Stimulated activated CD4-positive, alpha-beta T cell treated with anti-CD3 and anti-CD28 coated beads, Interleukin-15, amount 100 ng/mL, for 1 hour (primary cell): ENCODE results near the gene ZNF74.
A peak's percentile ranks its signal among the peaks of the same experiment; 100 is the strongest.

ENCODE experiments used
- DNase-seq, 2 donors: peaks; one replicate each; pipeline ENCODE4 v3.0.0-alpha.2; 2020; ENCODE audit warnings: low read depth in 1 of 2, low spot score in 1 of 2

Gene ZNF74

DNA sequence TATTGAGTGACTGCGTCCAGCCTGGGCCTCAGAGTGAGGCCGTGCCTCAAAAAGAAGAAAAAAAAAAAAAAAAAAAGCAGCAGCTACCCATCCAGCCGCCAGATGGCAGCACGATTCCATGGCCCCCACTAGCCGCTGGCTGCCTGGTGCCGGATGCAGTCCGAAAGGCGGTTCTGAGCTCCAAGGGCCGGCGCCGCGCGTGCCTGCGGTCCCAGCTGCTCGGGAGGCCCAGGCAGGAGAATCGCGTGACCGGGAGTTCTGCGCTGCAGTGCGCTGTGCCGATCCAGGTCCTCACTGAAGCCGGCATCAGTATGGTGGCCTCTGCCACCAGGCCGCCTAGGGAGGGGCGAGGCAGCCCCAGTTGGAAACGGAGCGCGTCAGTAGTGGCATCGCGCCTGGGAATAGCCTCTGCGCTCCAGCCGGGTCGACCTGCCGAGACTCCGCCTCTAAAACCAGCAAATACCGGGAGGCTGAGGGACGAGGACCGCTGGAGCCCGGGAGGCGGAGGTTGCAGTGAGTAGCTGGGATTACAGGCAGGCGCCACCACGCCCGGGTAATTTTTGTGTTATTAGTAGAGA is 24.3 kb downstream of the ZNF74 start:
- peak; percentile 47 to 56 for DNase-seq

DNA sequence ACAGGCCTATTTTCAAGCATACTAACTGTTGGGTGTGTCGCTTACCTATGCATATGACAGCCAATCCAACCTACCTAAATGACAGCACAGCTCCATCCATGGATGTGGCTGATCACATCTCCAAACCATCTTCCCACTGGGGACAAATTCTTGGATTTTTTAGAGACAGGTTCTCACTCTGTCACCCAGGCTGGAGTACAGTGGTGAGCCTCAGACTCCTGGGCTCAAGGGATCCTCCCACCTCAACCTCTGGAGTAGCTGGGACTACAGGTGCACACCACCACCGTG is 25.7 kb downstream of the ZNF74 start:
- no peak for DNase-seq

DNA sequence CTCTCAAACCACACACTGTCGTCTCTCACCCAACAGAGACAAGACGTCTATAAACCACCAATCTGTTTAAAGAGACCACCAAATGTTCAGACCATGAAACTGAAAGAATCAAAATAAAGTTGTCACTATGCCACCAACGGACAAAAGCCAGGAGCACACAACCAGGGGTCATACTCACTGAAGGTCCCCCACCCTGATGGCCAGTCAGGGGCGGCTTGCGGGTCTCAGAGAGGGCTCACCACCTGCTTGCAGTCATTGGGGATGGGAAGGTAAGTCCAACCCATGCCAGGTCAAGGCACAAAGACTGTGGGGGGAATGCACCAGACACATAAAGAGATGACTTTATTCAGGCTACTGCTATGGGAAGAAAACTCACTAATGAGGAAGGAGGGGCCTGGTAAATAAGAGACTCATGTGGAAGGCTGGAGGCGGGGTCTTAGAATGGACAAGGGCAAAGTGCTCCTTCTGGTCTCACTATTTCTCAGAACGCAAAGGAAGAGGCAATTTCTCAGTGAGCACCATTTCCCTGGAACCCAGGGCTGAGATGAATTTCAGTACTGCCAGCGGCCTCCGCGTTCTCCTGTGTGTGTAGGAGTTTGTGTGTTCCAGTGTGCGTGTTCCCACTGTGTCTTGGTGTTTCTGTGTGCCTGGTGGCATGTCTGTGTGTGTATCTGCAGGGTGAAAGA is 26.3 kb downstream of the ZNF74 start:
- DNase-seq: no peak

DNA sequence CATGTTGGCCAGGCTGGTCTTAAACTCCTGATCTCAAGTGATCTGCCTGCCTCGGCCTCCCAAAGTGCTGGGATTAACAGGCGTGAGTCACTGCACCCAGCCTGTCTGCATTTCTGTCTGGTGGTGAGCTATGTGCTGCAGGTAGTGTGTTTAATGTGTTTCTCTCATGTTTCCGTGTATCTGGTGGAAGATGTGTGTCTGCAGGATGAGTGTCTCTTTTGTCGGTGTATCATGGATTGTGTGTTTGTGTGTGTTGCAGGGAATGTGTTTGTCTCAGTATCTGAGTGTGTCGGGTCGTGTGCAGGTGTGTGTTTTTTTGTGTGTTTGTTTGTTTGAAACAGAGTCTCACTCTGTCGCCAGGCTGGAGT is 27.5 kb downstream of the ZNF74 start:
- DNase-seq: no peak

DNA sequence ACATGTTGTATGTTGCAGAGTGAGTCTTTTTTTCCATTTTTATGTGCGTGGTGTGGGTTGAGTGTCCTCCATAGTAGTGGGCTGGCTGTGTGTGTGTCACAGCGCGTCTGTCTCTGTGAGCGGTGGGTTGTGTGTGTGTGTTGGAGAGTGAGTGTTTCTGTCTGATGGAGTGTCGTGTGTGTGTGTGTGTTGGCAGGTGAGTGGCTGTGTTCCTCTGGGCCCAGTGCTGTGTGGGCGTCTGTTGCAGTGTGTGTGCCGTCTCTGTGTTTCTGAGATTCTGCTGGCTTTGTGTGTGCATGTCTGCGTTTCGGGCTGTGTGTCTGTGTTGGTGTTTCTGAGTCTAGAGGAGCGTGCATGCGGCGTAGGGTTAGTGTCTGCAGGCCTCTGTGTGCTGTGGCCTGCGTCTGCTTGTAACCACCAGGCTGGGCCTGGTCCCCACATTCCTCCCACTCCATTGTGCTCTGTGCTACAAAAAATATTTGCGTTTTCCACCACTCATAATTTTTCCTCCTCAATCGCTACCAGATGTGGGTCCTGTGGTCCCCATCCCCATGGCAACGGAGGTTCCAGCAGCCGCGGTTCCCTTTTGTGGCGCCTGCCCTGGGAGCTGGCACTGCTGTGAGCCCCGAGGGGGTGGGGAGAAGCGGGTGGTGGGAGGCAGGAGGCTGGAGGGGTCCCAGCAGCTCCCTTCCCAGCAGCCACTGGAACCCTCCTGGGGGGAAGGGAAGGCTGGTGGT is 28.5 kb downstream of the ZNF74 start:
- DNase-seq: no peak

DNA sequence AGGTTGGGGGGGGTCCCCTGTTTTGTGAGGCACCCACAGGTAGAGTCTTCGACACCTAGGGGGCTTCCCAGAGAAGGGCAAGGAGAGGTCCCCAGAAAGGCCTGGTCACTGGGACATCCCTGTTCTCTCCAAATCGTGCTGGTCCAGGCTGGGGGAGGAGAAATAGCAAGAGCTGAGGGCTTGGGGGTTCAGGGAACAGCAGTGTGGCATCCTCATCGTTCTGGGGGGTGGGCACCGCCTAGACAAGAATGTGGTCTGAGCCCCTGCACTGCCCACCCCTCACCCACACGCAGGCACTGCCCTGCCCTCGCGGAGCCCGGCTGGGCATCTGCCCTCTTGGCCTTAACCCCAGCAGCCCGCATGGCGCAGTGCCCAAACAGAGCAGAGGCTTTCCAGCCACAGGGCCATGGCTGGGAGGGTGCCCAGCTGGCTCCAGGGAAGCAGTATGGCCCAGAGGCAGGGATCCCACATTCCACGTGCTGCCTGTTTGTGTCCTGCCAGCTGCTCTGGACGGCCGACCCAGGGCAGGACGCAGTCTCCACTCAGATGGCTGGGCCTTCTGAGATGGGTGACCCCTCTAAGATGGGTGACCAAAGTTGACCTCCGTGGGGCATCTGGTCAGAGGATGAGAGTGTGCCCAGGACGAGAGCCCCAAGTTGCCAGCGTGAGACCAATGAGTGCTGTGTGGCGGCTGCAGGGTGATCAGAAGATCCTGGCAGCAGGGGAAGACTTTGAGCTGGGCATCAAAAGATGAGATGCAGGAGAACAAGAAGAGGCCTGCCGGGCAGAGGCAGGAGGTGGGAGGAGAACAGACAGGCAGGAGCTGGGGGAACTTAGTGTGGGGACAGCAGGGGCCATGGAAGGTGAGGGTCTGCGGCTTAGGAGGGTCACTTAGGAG is 29.3 kb downstream of the ZNF74 start:
- DNase-seq: no peak

DNA sequence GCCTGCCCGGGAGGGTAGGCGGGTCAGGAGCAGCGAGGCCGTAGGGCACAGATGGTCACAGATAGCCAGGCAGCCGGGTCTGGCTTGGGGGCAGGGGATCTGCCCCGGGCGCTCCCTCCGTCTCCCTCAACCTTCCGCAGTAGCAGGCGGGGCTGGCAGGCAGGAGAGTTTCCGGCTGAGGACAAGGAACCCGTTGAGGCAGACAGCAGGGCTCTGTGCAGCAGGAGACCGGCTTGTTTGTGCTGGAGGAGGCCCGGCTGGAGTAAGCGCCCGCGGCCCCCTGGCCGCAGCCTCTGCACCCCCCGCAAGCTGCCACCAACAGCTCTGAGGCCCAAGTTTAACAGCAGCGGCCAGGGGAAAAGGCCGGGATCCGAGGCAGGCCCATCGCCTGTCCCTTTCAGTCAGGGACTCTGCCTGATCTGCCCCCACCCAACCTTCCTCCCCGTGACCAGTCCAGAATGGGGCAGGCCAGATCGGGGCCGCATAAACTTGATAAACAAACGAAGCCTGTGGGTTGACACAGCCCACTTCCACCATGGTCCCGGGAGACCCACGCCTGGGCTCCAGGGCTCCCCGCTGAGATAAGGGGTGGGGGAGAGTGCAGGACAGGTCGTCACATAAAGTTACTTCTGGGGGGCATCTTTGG is 30.1 kb downstream of the ZNF74 start:
- no peak for DNase-seq

DNA sequence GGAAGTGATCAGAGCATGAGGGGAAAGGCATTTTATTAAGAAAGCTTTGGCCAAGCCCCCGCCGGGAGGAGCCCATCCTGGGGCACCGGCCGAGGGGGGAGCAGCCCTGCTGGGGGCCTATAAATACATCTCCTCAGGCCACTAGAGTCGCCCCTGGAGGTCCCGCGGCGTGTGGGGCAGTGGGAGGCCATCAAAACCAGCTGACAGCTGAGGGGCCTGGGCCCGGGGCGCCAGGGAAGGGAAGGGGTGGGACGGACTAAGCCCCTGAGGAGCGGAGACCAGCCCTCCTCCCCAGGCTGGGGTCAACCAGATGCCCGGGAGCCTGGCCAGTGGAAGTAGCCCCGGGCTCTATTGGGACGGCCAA is 30.6 kb downstream of the ZNF74 start:
- DNase-seq: no peak

DNA sequence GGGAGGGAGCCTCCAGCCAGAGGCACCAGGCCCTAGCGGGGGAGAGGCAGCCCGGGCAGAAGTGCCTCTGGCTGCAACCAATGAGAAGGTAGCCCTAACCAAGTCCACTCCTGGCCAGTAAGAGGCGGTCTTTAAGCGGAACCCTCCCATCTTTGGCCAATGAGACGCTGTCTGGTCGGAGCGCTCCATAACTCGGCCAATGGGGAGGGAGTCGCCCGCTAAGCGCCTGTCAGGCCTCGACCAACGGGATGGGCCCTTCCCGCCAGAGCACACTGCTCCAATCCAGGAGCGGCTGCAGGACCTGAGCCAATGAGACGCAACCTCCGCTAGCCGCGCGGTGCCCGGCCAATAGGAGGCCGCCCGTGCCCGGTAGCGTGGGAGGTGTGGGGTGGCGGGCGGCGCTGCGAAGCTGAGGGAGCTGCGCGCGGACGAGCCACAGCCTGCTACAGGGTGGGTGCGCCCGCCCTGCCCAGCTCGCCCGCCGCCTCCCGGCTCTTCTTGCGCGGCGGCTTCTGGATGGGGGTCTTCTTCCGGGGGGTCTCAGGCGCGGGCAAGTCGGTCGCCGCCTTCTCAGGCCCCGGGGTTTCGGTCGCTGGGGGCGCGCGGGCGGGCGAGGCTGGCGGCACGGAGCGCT is 31.1 kb downstream of the ZNF74 start:
- no peak for DNase-seq

DNA sequence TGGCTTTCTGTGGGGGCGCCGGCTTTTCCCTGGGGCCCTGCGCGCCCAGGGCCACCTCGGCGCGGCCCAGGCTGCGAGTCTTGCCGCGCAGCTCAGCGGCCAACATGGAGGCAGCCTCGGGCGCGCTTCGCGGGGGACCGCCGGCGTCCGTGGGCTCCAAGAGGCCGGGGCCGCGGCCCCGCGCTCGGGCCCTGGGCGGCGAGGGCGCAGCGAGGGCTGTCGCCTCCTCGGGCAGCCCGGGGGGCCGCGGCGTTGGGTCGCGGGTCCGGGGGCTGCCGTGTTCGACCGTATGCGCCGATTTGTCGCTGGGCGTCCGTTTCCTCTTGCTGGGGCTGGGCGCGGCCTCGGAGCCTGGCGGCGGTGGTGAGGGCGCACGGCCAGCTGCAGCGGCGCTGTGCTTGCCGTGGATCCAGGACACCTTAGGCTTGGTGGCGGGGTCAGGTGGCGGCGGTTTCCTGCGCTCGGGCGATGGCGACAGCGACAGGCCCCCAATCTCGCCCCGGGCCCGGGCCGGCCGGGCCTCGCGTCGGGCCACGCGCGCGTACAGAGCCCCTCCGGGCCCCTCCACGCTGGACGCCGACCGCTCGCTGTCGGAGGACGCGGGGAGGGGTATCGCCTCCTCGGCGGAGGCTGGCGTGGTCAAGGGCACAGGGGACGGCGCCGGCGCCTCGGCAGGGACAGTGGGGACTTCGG is 31.8 kb downstream of the ZNF74 start:
- DNase-seq: no peak

DNA sequence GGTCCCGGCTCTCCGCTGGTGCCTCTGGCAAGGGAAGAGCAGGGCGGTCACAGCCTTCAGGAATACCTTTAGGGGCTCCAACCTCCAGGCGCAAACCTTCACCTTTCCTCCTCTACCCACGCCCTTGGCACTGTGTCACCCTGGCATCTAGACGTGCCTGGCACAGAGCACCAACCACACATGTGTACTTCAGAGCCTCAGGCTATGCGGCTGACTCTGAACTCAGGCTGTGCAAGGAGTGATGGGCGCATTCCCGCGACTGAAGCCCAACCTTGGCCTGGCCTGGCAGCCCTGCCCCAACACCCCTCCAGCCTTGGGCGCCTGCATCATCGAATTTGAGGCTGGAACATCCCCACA is 32.3 kb downstream of the ZNF74 start:
- DNase-seq: no peak

DNA sequence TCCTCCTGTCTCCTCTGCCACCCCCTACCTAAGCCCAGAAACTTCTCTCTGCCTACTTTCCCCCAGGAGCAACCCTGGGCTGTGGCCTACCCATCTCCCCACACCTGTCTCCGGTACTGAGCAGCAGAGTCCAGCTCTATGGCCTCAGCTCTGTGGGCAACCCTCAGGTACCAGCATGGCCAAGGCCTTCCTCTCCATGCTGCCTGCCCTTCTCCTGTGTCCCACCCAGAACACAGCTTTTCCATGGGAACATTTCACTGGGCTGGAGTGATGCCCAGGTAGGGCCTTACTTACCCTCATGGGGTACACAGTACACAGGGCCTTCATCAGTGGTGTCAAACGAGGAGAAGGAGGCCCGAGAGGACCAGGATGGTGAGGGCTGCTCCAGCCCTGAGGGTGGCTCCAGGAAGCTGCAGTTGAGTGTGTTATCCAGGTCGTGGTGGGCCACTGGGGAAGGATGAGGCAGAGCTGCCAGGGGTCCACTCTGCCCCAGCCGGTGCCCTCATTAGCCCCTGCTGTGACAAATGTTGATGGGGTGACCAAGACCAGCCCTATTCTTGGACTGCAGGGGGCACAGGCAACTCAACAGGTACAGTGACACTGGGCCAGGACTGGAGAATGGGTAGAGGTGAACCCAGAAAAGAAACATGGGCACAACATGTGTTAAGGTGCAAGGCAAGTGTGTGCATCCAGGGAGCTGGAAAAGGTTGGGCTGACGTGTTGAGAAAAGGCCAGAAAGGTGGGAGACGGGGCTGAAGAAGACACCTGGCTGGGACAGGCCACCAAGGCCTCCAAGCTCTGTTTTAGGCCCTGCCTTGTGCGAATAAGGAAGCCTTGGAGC is 33.4 kb downstream of the ZNF74 start:
- no peak for DNase-seq

DNA sequence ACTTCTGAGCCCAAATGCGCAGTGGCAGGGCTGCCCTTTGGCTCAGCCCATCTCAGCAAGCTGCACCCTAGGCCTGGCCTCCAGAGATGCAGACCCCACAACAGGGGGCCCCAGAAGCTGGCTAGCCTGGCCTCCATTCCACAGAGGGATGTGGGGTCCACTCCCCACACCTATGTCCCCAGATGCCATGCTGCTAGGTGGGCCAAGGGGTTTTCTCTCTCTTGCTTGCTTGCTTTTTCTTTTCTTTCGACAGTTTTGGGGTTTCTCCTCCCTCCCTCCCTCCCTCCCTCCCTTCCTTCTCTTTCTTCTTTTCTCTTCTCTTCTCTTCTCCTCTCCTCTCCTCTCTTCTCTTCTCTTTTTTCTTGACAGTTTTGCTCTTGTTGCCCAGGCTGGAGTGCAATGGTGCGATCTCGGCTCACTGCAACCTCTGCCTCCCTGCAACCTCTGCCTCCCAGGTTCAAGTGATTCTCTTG is 34.0 kb downstream of the ZNF74 start:
- no peak for DNase-seq

DNA sequence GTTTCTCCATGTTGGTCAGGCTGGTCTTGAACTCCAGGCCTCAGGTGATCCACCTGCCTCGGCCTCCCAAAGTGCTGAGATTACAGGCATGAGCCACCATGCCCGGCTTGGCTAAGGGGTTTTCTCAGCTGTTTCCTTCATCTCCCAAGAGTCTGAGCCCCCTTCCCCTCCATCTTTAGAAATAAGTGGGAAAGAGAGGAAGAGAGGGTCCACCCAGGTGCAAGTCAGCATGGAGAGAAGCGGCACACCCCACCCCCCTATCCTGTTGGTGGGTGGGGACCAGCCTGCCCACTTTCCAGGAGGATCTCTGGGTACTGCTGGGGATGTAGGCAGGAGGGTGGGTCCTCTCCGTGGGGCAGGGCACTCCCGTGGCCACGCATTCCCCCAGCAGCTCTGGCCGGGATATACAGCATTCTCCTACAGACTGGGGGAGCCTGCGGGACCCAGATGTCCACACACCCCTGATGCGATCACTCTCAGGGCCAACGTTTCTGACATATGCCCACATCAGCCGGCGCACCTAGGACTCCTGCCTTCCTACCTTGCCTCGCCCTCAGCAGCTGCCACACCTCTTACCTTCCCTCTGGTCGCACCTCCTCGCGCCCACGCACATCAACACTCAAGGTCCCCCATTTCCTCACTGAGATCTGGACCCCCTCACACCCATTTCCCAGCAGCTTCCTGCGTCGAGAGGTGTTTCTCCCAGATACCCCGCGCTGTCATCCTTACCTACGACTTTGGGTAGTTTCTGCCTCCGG is 34.7 kb downstream of the ZNF74 start:
- DNase-seq: no peak

DNA sequence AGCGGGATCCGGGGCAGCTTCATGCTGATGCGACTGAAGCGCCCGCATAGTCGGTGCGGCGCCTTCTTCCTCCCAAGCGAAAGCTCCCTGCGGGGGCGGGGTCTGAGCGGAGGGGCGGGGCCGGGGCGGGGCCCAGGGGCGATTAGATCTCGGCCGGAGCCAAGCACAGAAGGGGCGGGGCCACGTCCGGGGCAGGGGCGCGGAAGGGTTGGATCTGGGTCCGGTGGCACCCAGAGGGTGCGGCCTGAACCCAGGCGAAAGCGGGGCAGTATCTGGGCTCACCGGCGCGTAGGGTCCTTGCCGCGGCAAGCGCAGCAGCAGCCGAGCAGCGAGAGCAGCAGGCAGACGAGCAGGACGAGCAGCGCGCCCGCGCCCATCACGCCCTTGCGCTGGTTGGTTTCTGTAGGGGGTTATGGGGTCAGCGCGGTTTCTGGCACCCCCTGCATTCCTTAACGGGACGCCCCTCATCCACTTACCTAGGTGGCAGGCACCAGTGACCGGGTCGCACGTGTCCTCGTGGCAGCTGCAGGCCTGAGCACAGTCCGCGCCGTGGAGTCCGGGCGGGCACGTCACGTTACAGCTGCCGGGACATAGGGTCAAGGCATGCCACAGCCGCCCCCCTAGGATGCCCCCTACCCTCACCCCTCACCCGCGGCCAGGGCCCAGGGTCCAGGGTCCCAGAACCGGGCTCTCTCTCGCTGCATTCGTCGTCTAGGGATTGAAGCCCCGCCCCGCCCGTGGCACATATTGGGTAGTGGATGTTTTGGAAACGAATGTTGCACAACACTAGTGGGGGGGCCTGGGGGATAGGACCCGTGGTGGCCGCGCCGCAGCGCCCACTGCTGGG is 35.5 kb downstream of the ZNF74 start:
- peak; percentile 64 to 72 for DNase-seq

DNA sequence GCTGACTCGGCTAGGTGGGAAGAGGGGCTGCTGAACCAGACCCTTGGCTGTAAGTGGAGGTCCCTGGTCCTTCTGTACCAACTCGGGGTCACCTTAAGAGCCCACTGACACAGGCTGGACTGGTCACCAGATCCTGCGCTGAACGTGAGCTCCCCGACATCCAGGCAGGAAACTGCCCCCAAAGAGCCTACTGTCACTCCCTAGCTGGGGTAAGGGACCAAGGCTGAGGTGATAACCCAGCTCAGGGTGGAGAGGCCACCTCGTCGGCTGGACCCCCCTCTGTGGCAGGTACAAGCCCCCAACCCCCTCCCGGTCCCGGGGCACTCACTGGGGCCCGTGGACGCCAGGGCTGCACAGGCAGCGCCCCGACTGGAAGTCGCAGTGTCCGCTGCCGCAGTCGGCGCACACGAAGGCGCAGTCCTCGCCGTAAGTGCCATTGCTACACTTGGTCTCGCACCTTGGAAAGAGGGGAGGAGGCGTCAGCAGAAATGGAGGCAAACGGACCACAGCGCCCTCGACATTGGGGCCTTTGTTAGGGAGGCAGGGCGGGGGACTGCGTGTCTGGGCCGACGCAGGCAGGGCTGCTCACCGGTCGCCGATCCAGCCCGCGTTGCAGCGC is 36.3 kb downstream of the ZNF74 start:
- DNase-seq: no peak
